Left kidney (tissue), 2 donors: ENCODE data around the gene LDAH. TPM values are rescaled to one million over a fixed set of nuclear protein-coding genes. Genes with fewer than 3 reads are reported as not detected.
"Not testable (repeated sequence)": the region's sequence is repeated elsewhere in the genome, so short reads cannot be mapped to it uniquely, and the experiment has no call there.

Source experiments
- DNase-seq: peaks from one replicate; pipeline ENCODE4 v3.0.0-alpha.2; 2013
- polyA plus RNA-seq: library from polyadenylated mRNA; unstranded; fragments of 120-200 nt; gene quantifications from one replicate; pipeline ENCODE4 v1.2.1, GENCODE V29; 2013; ENCODE audit not compliant: insufficient read length

The LDAH gene
- polyA plus RNA-seq, 1 donor: 36.8 TPM

GRCh38 chr2:20723543-20723942 lies 99.4 kb downstream of the LDAH start:
- DNase-seq: no peak

GRCh38 chr2:20722592-20723240 lies 100.2 kb downstream of the LDAH start:
- no peak for DNase-seq

- DNase-seq: no peak
Measured at GRCh38 chr2:20717641-20718040, 105.3 kb downstream of the LDAH start.

GRCh38 chr2:20716164-20716563 lies 106.7 kb downstream of the LDAH start:
- DNase-seq: not testable (repeated sequence)

- not testable (repeated sequence) for DNase-seq
Measured at GRCh38 chr2:20714412-20714811, 108.5 kb downstream of the LDAH start.

GRCh38 chr2:20713585-20713984 lies 109.3 kb downstream of the LDAH start:
- DNase-seq: not testable (repeated sequence)

GRCh38 chr2:20711641-20712040 lies 111.3 kb downstream of the LDAH start:
- DNase-seq: not testable (repeated sequence)

GRCh38 chr2:20707601-20708000 lies 115.3 kb downstream of the LDAH start:
- DNase-seq: no peak

GRCh38 chr2:20706786-20707185 lies 116.1 kb downstream of the LDAH start:
- no peak for DNase-seq

- no peak for DNase-seq
Measured at GRCh38 chr2:20706217-20706616, 116.7 kb downstream of the LDAH start.

- no peak for DNase-seq
Measured at GRCh38 chr2:20704886-20705285, 118.0 kb downstream of the LDAH start.

GRCh38 chr2:20702563-20702962 lies 120.3 kb downstream of the LDAH start:
- no peak for DNase-seq

GRCh38 chr2:20698916-20699613 lies 123.8 kb downstream of the LDAH start:
- no peak for DNase-seq

GRCh38 chr2:20697322-20697934 lies 125.5 kb downstream of the LDAH start:
- DNase-seq: no peak

- DNase-seq: no peak
Measured at GRCh38 chr2:20696366-20696765, 126.5 kb downstream of the LDAH start.

GRCh38 chr2:20693317-20693716 lies 129.6 kb downstream of the LDAH start:
- no peak for DNase-seq

- DNase-seq: no peak
Measured at GRCh38 chr2:20692081-20692480, 130.8 kb downstream of the LDAH start.

- no peak for DNase-seq
Measured at GRCh38 chr2:20691076-20691734, 131.7 kb downstream of the LDAH start.

GRCh38 chr2:20689428-20690264 lies 133.3 kb downstream of the LDAH start:
- no peak for DNase-seq

GRCh38 chr2:20687260-20687832 lies 135.6 kb downstream of the LDAH start:
- no peak for DNase-seq

- no peak for DNase-seq
Measured at GRCh38 chr2:20684581-20685063, 138.3 kb downstream of the LDAH start.
